SU-DHL-6 (cell line): ENCODE data around the gene BEAN1.
"Not testable (repeated sequence)": the region's sequence is repeated elsewhere in the genome, so short reads cannot be mapped to it uniquely, and the experiment has no call there.

Experiments
- H2AFZ ChIP-seq: fragments of 200-600 bp; sonication (generic); 2 replicates; pipeline ENCODE4 v1.6.1; 2014; ENCODE audit warnings: low read depth, mild to moderate bottlenecking, moderate library complexity, mixed read lengths, antibody characterized with exemption, low read length; ENCODE audit not compliant: severe bottlenecking
- H3F3A ChIP-seq: fragments of 200-600 bp; shearing (Covaris generic); 2 replicates; pipeline ENCODE4 v1.6.0; 2016; ENCODE audit warnings: antibody characterized with exemption, mild to moderate bottlenecking; ENCODE audit not compliant: insufficient read depth
- H3K27ac ChIP-seq: fragments of 200-600 bp; sonication (generic); 2 replicates; pipeline ENCODE4 v1.5.1; 2016; ENCODE audit warnings: low read depth, mild to moderate bottlenecking, low read length, moderate library complexity, mixed read lengths
- H3K27me3 ChIP-seq: fragments of 200-600 bp; sonication (generic), shearing (Covaris generic); 2 replicates; pipeline ENCODE4 v1.6.0; 2014; ENCODE audit warnings: mild to moderate bottlenecking, low read length
- H3K36me3 ChIP-seq: fragments of 200-600 bp; sonication (generic); 2 replicates; pipeline ENCODE4 v1.6.1; 2014; ENCODE audit warnings: mild to moderate bottlenecking, low read length, mixed read lengths
- H3K4me2 ChIP-seq: fragments of 300-600, 200-600 bp; shearing (Covaris generic), sonication (generic); 2 replicates; pipeline ENCODE4 v1.6.0; 2014; ENCODE audit warnings: low read length, low read depth, mild to moderate bottlenecking; ENCODE audit not compliant: poor library complexity, severe bottlenecking
- H3K4me3 ChIP-seq: fragments of 200-600 bp; sonication (generic); 2 replicates; pipeline ENCODE4 v1.5.1; 2014; ENCODE audit warnings: antibody characterized with exemption, low read length, mild to moderate bottlenecking, mixed read lengths; ENCODE audit not compliant: insufficient read depth, poor library complexity, severe bottlenecking
- H3K79me2 ChIP-seq: fragments of 200-600 bp; sonication (generic); 2 replicates; pipeline ENCODE4 v1.6.1; 2014; ENCODE audit warnings: mild to moderate bottlenecking, low read length, moderate library complexity; ENCODE audit not compliant: insufficient read depth
- H3K9ac ChIP-seq: fragments of 200-600 bp; sonication (generic); 2 replicates; pipeline ENCODE4 v1.7.0; 2014; ENCODE audit warnings: mild to moderate bottlenecking, low read length
- H3K9me2 ChIP-seq: fragments of 200-600 bp; sonication (generic); replicated peaks from 2 replicates; pipeline ENCODE4 v1.6.1; 2014; ENCODE audit warnings: low read length; ENCODE audit not compliant: insufficient read depth
- H3K9me3 ChIP-seq: fragments of 200-600 bp; sonication (generic); 2 replicates; pipeline ENCODE4 v1.6.1; 2014; ENCODE audit warnings: low read length, mixed read lengths; ENCODE audit not compliant: insufficient read depth
- H4K20me1 ChIP-seq: fragments of 200-600 bp; sonication (generic); 2 replicates; pipeline ENCODE4 v1.6.1; 2014; ENCODE audit warnings: low read depth, mild to moderate bottlenecking, antibody characterized with exemption, low read length, moderate library complexity, mixed read lengths
- CTCF ChIP-seq: fragments of 200-600 bp; sonication (generic); IDR thresholded peaks from one replicate; pipeline ENCODE4 v1.5.1; 2017; ENCODE audit warnings: antibody characterized with exemption, mild to moderate bottlenecking, low read length, moderate library complexity; ENCODE audit not compliant: insufficient read depth, poor library complexity, severe bottlenecking
- EZH2phosphoT487 ChIP-seq: fragments of 200-600 bp; sonication (generic), shearing (Covaris generic); conservative IDR thresholded peaks from 2 replicates; pipeline ENCODE4 v1.6.1; 2018; ENCODE audit warnings: mild to moderate bottlenecking, antibody characterized with exemption, low read length, moderate library complexity, mixed read lengths

The BEAN1 gene

DNA sequence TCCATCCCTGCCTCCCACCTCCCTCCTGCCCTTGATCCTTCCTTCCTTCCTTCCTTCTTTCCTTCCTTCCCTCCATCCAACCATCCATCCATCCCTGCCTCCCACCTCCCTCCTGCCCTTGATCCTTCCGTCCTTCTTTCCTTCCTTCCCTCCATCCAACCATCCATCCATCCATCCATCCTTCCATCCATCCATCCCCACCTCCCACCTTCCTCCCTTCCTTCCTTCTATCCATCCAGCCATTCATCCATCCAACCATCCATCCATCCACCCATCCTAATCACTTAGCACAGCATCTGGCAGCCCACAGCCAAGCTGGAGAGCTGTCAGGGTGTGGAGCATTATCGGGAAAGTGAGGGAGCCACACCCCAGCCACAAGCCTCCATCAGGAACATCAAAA is 68.3 kb downstream of the BEAN1 start:
- H3K4me2 ChIP-seq, result no peak overlapping the region
- no peak overlapping the region for H2AFZ ChIP-seq
- H3K9me3 ChIP-seq, result no peaks in the 10 kb centered on the region
- no peaks in the 10 kb centered on the region for H3K36me3 ChIP-seq
- no peak overlapping the region for H3K27ac ChIP-seq
- H3K4me3 ChIP-seq, result no peak overlapping the region
- no peaks in the 10 kb centered on the region for H3K9me2 ChIP-seq
- no peak overlapping the region for H3K9ac ChIP-seq
- H3F3A ChIP-seq, result no peaks in the 10 kb centered on the region
- no peaks in the 10 kb centered on the region for H3K27me3 ChIP-seq
- no peaks in the 10 kb centered on the region for H4K20me1 ChIP-seq
- no peaks in the 10 kb centered on the region for H3K79me2 ChIP-seq
- TF ChIP-seq EZH2phosphoT487 (no peak), CTCF (no peak)

GRCh38 chr16:66496226-66496625 is 69.1 kb downstream of the BEAN1 start:
- H3K9me2 ChIP-seq, H3K4me3 ChIP-seq, H4K20me1 ChIP-seq, H3F3A ChIP-seq, H3K9me3 ChIP-seq, H3K27ac ChIP-seq, H3K4me2 ChIP-seq, H3K36me3 ChIP-seq, H3K79me2 ChIP-seq, H3K27me3 ChIP-seq, H2AFZ ChIP-seq, H3K9ac ChIP-seq: not testable (repeated sequence)

DNA sequence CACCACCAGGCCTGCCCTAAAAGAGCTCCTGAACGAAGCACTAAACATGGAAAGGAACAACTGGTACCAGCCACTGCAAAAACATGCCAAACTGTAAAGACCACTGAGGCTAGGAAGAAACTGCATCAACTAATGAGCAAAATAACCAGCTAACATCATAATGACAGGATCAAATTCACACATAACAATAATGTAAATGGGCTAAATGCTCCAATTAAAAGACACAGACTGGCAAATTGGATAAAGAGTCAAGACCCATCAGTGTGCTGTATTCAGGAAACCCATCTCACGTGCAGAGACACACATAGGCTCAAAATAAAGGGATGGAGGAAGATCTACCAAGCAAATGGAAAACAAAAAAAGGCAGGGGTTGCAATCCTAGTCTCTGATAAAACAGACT is 70.8 kb downstream of the BEAN1 start:
- not testable (repeated sequence) for H3K27me3 ChIP-seq, H3K9me3 ChIP-seq, H4K20me1 ChIP-seq, H3K9ac ChIP-seq, H3K4me2 ChIP-seq, H2AFZ ChIP-seq, H3K27ac ChIP-seq, H3F3A ChIP-seq, H3K9me2 ChIP-seq, H3K36me3 ChIP-seq, H3K4me3 ChIP-seq, H3K79me2 ChIP-seq

- H3K27ac ChIP-seq, H3K9me2 ChIP-seq, H2AFZ ChIP-seq, H3K9ac ChIP-seq, H3K9me3 ChIP-seq, H3F3A ChIP-seq, H3K27me3 ChIP-seq, H3K4me2 ChIP-seq, H3K4me3 ChIP-seq, H4K20me1 ChIP-seq, H3K79me2 ChIP-seq, H3K36me3 ChIP-seq: not testable (repeated sequence)
Measured at GRCh38 chr16:66501563-66501962, 74.5 kb downstream of the BEAN1 start.

- no peak overlapping the region for H3K4me2 ChIP-seq
- no peak overlapping the region for H3K9ac ChIP-seq
- no peaks in the 10 kb centered on the region for H3K36me3 ChIP-seq
- H3K4me3 ChIP-seq, result no peak overlapping the region
- H3K9me2 ChIP-seq, result no peaks in the 10 kb centered on the region
- H3K79me2 ChIP-seq, result no peaks in the 10 kb centered on the region
- no peaks in the 10 kb centered on the region for H3F3A ChIP-seq
- H3K27me3 ChIP-seq, result 0 out of 2 replicates have a peak, but pooled peaks cover 4% of the 10 kb centered on the region
- H3K27ac ChIP-seq, result no peak overlapping the region
- no peaks in the 10 kb centered on the region for H4K20me1 ChIP-seq
- no peaks in the 10 kb centered on the region for H3K9me3 ChIP-seq
- no peak overlapping the region for H2AFZ ChIP-seq
- no peak for TF ChIP-seq CTCF
Measured at GRCh38 chr16:66502020-66502913, 75.2 kb downstream of the BEAN1 start.
